ENCODE data around the gene KIF1C.

The KIF1C gene

DNA sequence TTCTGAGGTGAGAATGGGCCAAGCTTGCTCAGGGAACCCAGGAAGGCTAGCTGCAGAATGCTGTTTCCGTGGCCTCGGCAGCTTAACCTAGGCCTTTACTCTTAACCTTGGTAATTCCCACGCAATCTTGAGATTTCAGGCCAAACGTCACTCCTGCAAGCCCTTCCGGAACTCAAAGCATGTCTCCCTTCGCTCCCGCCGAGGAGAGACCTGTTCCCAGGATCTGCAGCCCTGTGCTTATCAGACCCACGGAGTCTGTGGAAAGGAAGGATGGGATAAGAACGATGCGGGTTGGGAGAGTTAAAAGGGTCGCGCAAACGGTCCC is 80.0 kb downstream of the KIF1C start:
- Histone ChIP-seq H3K9me3 (no peaks in the 10 kb centered on the region), H3K4me1 (no peaks in the 10 kb centered on the region), H3K4me3 (ENCODE audit: low read depth, low read length) (peak overlapping the region; percentile 46; the same call in 1 of the 2 replicates), H3K36me3 (no peaks in the 10 kb centered on the region), H3K27me3 (no peaks in the 10 kb centered on the region)
- TF ChIP-seq, protein P1, sequence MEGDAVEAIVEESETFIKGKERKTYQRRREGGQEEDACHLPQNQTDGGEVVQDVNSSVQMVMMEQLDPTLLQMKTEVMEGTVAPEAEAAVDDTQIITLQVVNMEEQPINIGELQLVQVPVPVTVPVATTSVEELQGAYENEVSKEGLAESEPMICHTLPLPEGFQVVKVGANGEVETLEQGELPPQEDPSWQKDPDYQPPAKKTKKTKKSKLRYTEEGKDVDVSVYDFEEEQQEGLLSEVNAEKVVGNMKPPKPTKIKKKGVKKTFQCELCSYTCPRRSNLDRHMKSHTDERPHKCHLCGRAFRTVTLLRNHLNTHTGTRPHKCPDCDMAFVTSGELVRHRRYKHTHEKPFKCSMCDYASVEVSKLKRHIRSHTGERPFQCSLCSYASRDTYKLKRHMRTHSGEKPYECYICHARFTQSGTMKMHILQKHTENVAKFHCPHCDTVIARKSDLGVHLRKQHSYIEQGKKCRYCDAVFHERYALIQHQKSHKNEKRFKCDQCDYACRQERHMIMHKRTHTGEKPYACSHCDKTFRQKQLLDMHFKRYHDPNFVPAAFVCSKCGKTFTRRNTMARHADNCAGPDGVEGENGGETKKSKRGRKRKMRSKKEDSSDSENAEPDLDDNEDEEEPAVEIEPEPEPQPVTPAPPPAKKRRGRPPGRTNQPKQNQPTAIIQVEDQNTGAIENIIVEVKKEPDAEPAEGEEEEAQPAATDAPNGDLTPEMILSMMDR (IDR thresholded peaks at IDR 0.05; ENCODE audit: low read depth, low read length) = no peak
- no peak for DNase-seq

Data from BE2C (cell line).